ENCODE data around the gene MVK.

MVK gene

GRCh38 chr12:109544955-109545531 lies 28.6 kb upstream of the MVK start:
- Histone ChIP-seq H3K79me2 (ENCODE audit: insufficient read depth, low read length) (no peaks in the 10 kb centered on the region), H4K20me1 (ENCODE audit: insufficient read depth, low read length, poor library complexity, severe bottlenecking) (no peaks in the 10 kb centered on the region), H3K4me2 (ENCODE audit: low read depth, low read length, poor library complexity, severe bottlenecking) (peak overlapping the region; percentile 5), H3K9ac (ENCODE audit: low read depth, low read length, poor library complexity, severe bottlenecking) (no peak overlapping the region), H2AFZ (ENCODE audit: low read length) (peak overlapping the region; percentile 52; the same call in 1 of the 2 replicates), H3F3A (ENCODE audit: low read depth) (no peaks in the 10 kb centered on the region), H3K4me3 (ENCODE audit: low read length, poor library complexity, severe bottlenecking) (no peak overlapping the region), H3K4me1 (ENCODE audit: insufficient read depth, low read length, poor library complexity, severe bottlenecking) (peaks cover 15% of the 10 kb centered on the region), H3K9me2 (replicated peaks; ENCODE audit: low read depth, low read length) (no peaks in the 10 kb centered on the region), H3K27me3 (ENCODE audit: insufficient read depth, low read length, poor library complexity, severe bottlenecking) (no peaks in the 10 kb centered on the region), H3K9me3 (ENCODE audit: insufficient read depth, low read depth, low read length) (no peaks in the 10 kb centered on the region), H3K36me3 (ENCODE audit: insufficient read depth, low read length) (no peaks in the 10 kb centered on the region)
- TF ChIP-seq EZH2phosphoT487 (IDR thresholded peaks at IDR 0.05; ENCODE audit: borderline replicate concordance) (no peak), CTCF (conservative IDR thresholded peaks at IDR 0.05; ENCODE audit: low read length) (no peak)

GRCh38 chr12:109545826-109546225 lies 27.8 kb upstream of the MVK start:
- H4K20me1 ChIP-seq (ENCODE audit: insufficient read depth, low read length, poor library complexity, severe bottlenecking): no peaks in the 10 kb centered on the region
- H3K79me2 ChIP-seq (ENCODE audit: insufficient read depth, low read length): no peaks in the 10 kb centered on the region
- H3K36me3 ChIP-seq (ENCODE audit: insufficient read depth, low read length): no peaks in the 10 kb centered on the region
- no peaks in the 10 kb centered on the region for H3K9me2 ChIP-seq (replicated peaks; ENCODE audit: low read depth, low read length)
- H3F3A ChIP-seq (ENCODE audit: low read depth): no peaks in the 10 kb centered on the region
- no peak overlapping the region for H3K4me2 ChIP-seq (ENCODE audit: low read depth, low read length, poor library complexity, severe bottlenecking)
- peaks cover 15% of the 10 kb centered on the region for H3K4me1 ChIP-seq (ENCODE audit: insufficient read depth, low read length, poor library complexity, severe bottlenecking)
- H2AFZ ChIP-seq (ENCODE audit: low read length): no peak overlapping the region
- TF ChIP-seq CTCF (conservative IDR thresholded peaks at IDR 0.05; ENCODE audit: low read length) (no peak), EZH2phosphoT487 (IDR thresholded peaks at IDR 0.05; ENCODE audit: borderline replicate concordance) (no peak)
- H3K27me3 ChIP-seq (ENCODE audit: insufficient read depth, low read length, poor library complexity, severe bottlenecking): no peaks in the 10 kb centered on the region
- no peak overlapping the region for H3K4me3 ChIP-seq (ENCODE audit: low read length, poor library complexity, severe bottlenecking)
- no peaks in the 10 kb centered on the region for H3K9me3 ChIP-seq (ENCODE audit: insufficient read depth, low read depth, low read length)
- no peak overlapping the region for H3K9ac ChIP-seq (ENCODE audit: low read depth, low read length, poor library complexity, severe bottlenecking)

GRCh38 chr12:109547286-109547685 lies 26.3 kb upstream of the MVK start:
- no peaks in the 10 kb centered on the region for H3K9me3 ChIP-seq (ENCODE audit: insufficient read depth, low read depth, low read length)
- no peak overlapping the region for H3K4me2 ChIP-seq (ENCODE audit: low read depth, low read length, poor library complexity, severe bottlenecking)

More at GRCh38 chr12:109547286-109547685, 26.3 kb upstream of the MVK start:
- no peaks in the 10 kb centered on the region for H3K27me3 ChIP-seq (ENCODE audit: insufficient read depth, low read length, poor library complexity, severe bottlenecking)
- H2AFZ ChIP-seq (ENCODE audit: low read length): no peak overlapping the region
- TF ChIP-seq EZH2phosphoT487 (IDR thresholded peaks at IDR 0.05; ENCODE audit: borderline replicate concordance): no peak
- TF ChIP-seq CTCF (conservative IDR thresholded peaks at IDR 0.05; ENCODE audit: low read length): no peak
- H3K4me3 ChIP-seq (ENCODE audit: low read length, poor library complexity, severe bottlenecking): no peak overlapping the region
- no peak overlapping the region for H3K9ac ChIP-seq (ENCODE audit: low read depth, low read length, poor library complexity, severe bottlenecking)
- H3K79me2 ChIP-seq (ENCODE audit: insufficient read depth, low read length): no peaks in the 10 kb centered on the region
- no peaks in the 10 kb centered on the region for H3F3A ChIP-seq (ENCODE audit: low read depth)
- peaks cover 15% of the 10 kb centered on the region for H3K4me1 ChIP-seq (ENCODE audit: insufficient read depth, low read length, poor library complexity, severe bottlenecking)
- H3K36me3 ChIP-seq (ENCODE audit: insufficient read depth, low read length): no peaks in the 10 kb centered on the region
- no peaks in the 10 kb centered on the region for H4K20me1 ChIP-seq (ENCODE audit: insufficient read depth, low read length, poor library complexity, severe bottlenecking)
- H3K9me2 ChIP-seq (replicated peaks; ENCODE audit: low read depth, low read length): no peaks in the 10 kb centered on the region
